GM21723 (cell line): ENCODE data around the gene SNAI1.
"Not testable (repeated sequence)": the region's sequence is repeated elsewhere in the genome, so short reads cannot be mapped to it uniquely, and the experiment has no call there.

Experiments
- ATAC-seq: cut with Tn5 transposase; IDR thresholded peaks from one replicate; pipeline ENCODE4 v1.9.1; 2021; ENCODE audit warnings: mild to moderate bottlenecking, moderate library complexity; ENCODE audit not compliant: unreplicated experiment

SNAI1 gene

DNA sequence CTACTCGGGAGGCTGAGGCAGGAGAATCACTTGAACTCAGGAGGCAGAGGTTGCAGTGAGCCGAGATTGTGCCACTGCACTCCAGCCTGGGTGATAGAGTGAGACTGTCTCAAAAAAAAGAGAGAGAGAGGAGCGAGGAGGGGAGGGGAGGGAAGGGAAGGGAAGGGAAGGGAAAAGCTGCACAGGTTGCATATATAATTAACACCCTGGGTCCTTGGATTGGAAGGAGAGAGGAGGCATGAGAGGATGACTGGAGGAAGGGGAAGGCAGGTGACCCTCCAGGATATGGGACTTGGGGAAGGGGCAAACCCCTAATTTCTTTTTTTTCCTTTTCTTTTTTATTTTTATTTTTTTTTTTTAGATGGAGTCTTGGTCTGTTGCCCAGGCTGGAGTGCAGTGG is 28.8 kb downstream of the SNAI1 start:
- ATAC-seq: not testable (repeated sequence)

DNA sequence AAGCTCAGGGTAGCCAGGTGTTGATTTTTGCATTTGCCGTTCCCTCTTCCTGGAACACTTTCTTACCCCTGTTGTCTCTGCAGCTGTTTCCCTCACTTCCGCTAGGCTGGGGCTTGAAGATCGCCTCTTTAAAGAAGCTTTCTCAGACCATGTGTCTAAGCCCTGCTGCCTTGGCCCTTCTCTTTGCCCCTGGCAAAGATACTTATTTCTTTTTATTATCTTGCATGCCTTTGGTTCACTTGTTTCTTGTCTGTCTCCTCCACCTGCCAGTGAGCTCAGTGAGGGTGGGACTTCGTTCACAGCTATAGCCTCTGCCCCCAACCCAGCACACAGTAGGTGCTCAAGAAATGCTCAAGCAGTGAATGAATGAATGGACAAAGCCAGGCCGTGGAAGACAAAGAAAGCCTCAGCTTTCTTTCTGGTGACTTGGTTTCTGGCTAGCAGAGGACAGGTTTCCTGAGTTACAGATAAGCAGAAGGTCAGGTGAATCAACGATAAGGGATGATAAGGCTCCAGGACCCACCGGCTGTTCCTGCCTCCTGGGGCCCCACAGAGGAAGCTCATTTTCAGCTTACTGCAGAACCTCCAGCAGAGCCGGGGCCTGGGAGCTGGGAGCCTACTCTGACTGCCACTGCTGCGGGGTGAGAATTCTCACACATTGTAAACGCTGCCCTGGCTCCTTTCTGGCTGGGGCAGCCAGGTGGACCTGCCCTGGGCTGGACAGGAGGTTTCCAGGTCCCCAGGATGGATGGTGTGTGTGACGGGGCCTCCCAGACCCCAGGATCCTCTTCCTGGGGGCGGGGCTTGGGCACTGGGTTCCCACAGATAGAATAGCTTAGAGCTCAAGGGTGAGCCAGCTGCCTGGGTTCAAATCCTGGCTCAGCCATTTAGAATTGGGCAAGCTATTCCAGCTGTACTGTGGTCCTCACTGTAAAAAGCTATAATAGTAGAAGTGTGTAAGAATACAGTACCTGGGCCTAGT is 29.8 kb downstream of the SNAI1 start:
- peak; percentile 55 for ATAC-seq

DNA sequence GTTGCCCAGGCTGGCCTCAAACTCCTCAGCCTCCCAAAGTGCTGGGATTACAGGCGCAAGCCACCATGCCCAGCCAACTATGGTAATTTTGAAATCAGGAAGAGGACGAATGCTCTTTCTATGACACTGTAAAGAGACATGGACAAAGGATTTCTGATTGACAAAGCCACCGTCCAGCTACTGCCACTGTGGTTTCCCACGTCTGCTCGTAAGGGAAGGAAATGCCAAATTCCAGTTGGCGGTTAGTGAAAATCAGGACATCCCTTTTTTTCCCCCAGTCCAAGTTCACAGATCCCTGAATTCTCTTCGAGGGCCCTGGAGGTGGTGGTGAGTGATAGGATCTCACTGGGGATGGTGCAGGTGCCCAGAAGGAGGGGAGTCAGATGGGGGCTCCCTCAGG is 31.2 kb downstream of the SNAI1 start:
- ATAC-seq: no peak

DNA sequence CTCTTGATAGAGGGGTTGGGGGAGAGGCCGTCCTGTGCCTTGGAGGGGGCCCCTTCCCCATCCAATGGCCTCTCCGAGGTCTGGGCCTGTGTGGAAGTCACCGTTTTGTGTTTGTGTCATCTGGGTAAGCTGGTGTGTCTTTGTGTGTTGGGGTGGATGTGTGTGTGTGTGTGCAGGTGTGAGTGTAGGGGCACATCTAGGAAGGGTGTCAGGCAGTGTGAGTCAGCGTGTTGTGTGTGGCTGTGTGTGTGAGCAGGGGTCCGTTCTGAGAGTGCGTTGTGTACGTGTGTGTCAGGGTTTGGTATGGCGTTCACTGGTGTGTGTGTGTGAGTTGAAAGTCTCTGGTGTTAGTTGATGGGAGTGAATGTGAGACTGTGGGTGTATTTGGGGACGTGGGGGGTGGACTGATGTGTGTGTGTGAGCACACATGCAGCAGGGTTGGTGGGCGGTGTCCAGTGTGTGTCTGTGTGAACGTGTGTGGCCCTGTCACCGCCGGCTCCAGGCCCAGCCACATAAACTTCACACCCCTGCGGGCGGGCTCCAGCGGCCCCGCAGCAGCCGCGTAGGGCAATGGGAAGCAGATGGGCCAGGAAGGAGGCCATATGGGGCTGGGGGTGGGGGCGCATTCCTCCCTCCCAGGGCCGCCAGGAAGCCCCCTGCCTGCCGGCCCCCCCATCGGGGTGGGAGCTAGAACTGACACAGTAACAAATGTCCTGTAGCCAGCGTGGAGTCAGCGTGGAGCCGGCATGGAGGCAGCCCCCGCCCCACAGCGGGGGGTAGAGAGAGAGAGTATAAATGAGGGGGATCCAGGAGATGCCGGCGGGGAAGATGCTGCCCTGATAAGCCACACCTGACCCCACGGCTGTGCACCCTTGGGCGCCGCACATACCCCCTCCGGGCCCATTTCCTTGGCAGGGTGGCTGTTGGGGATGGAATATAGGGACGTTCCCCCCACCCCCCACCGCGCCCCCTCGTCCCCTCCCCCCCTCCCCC is 32.1 kb downstream of the SNAI1 start:
- ATAC-seq: no peak

DNA sequence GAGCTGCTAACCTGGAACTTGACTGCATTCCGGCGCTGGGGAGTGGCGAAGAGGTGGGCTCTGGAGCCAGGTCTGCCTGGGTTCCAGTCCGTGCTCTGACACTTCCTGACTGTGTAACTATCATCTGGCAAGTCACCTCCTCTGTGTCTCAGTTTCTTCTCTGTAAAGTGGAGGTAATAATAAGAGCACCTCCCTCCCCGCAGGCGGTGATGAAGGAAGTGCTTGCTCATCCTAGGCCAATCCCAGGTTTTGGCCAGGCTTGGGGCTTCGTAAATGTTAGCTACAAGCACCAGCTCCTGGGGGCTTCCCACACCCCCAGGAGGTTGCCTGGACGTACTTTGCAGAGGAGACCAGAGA is 32.8 kb downstream of the SNAI1 start:
- ATAC-seq: no peak

DNA sequence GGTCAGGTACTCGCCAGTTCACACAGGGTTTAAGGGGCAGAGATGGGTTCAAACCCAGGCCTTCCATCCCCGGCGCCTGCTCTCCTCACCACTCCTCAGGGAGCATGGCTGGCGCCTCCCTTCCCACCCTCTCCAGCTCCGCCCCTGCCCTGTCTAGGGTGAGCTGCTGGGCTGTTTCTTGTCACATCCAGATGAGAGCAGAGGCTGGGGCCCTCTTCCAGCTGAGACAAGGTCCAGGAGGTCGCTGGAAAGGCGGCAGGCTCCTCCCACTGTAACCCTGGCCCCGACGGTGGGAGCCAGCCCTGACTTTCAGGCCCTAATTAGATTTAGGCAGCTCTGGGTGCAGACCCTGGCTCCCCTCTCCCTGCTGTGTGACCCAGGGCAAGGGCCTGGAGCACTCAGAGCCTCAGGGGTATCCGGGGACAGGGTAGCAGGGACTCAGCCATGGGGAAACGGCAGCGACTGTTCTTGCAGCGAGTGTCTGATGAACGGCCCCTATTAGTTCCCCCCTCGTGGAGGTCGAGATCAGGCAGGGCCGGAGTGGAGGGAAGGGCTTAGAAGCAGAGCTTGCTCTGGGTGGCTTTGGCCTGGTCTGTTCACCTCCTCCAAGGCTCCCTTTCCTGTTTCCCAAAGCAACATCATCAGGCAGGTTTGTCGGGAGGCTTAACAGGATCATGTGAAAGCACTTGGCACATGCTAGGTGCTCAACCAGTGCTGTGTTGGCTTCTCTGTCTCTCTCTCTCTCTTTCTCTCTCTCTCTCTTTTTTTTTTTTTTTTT is 33.4 kb downstream of the SNAI1 start:
- no peak for ATAC-seq

DNA sequence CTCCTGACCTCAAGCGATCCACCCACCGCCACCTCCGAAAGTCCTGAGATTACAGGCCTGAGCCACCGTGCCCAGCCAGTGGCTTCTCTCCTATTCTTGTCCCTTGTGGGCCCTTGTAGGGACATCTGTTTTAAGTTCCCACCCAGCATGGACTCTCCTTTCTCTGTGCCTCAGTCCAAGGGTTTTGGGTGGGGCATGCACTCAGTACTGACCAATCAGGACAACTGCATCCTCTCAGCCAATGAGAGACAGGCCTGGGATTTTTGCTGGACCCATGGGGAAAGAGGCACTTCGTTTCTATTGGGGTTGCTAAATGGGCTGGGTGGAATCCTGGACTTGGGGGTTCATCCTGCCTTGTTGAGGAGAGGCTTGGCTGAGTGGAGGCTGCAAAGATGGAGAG is 34.4 kb downstream of the SNAI1 start:
- ATAC-seq: no peak

DNA sequence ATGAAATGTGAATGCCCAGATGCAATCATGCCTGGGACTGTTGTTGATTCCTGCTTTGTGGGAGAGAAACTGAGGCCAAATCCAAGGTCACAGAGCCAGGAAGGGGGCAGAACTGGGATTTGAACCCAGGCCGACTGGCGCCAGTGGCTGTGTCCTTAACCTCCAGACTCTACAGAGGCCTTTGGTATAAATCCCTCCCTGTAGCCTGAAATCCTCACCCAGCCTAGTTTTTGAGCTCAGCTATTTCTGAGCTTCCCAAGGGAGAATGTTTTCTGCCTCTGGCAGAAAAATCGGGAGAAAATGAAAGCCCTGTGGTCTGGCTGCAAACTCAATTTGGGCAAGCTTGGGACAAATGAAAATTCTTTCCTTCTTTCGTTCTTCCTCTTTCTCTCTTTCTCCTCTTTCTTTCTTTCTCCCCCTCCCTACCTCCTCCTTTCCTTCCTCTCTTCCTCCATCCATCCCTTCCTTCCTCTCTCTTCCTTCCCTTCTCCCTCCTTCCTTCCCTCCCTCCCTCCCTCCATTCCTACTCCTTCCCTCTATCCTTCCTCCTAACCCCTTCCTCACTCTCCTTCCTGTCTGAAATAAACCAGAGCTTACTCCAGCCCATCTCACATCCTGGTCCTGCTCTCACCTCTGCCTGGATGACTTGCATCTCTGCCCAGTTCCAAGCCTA is 34.9 kb downstream of the SNAI1 start:
- ATAC-seq: no peak

DNA sequence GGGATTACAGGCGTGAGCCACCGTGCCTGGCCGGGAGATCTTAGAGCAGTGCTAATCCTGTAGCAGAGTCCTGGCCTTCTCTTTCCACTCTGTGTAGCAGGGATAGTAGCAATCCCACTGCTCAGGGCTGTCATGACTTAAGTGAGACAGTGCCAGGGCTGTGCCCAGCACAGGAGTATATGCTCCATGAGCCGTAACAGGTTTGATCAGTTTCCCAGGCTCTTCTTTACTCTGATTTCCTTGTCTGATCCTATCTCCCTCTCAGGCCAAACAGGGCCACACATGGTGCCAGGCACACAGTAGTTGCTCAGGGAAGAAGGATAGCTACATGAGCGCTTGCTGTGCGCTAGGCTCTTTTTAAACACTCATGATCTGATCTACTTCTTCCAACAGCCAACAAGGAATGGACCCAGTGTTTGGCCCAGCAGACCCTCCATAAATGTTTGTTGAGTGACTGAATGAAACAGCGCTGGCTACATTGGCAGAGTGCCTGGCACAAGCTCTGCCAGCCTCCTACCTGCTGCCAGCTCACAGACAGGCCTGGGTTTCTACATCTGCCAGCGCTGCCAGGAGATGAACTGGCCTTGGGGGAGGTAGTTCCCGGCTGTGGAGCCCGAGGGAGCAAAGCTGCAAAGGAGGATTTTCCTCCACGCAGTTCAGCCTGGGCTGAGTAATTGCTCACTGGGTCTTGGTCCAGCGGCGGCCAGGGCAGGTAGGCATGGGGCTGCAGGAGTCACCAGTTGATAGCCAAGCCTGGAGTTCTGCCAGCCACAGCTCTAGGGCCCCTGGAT is 36.9 kb downstream of the SNAI1 start:
- no peak for ATAC-seq

DNA sequence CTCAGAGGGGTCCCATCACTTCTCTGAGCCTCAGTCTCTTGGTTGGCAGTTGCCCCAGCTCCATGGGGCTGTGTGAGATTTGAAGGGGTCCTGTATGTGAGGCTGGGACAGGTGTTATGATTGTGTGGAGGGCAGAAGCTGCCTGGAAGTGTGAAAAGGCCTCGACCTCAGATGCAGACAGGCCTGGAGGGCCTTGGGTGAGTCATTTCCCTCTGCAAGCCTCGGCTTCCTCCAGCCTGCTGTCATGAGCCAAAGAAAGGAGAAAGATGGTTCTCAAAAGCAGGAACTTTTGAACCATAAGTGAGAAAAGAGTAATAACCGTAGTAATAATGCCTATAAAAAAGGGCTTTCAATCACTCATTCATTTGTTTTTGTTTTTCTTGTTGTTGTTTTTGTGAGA is 37.5 kb downstream of the SNAI1 start:
- ATAC-seq: no peak

DNA sequence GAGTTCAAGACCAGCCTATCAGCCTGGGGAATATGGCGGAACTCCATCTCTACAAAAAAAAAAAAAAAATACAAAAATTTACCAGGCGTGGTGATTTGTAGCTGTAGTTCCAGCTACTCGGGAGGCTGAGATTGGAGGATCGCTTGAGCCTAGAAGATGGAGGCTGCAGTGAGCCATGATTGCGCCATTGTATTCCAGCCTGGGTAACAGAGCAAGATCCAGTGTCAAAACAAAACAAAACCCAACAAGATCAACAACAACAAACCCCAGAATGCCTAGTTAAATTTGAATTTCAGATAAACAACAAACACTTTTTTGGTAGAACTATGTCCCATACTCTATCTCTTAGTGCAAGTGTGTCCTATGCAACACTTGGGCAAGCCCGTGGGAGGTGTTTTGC is 39.9 kb downstream of the SNAI1 start:
- no peak for ATAC-seq

DNA sequence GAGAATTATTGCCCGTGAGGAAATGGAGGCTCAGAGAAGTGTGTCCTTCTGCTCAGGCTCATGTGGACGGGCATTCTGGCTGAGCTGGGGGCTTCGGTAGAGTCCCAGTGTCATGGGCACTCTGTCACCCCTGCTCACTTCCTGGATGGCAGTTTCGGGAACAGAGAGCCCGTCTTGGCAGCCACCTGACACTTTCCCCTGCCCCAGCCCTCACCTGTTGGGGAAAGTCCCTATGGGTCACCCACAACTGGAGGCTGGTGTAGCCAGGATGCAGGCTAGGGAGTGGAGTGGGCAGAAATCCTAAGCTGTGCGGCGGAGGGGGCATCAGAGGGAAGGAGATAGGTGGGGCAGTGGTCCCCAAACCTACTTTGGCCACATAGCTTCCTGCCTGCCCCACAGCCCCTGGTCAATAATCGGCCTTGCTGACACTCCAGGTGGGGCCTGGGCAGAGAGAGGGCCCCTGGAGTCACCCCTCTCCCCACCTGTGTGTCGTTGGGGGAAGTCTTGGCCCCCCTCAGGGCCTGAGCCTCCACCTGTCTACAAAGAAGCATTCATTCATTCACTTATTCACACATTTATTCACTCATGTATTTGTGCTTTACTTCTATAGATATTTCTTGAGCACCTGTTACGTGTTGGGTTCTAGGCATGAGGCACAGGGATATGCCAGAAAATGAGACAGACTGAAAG is 40.5 kb downstream of the SNAI1 start:
- no peak for ATAC-seq

DNA sequence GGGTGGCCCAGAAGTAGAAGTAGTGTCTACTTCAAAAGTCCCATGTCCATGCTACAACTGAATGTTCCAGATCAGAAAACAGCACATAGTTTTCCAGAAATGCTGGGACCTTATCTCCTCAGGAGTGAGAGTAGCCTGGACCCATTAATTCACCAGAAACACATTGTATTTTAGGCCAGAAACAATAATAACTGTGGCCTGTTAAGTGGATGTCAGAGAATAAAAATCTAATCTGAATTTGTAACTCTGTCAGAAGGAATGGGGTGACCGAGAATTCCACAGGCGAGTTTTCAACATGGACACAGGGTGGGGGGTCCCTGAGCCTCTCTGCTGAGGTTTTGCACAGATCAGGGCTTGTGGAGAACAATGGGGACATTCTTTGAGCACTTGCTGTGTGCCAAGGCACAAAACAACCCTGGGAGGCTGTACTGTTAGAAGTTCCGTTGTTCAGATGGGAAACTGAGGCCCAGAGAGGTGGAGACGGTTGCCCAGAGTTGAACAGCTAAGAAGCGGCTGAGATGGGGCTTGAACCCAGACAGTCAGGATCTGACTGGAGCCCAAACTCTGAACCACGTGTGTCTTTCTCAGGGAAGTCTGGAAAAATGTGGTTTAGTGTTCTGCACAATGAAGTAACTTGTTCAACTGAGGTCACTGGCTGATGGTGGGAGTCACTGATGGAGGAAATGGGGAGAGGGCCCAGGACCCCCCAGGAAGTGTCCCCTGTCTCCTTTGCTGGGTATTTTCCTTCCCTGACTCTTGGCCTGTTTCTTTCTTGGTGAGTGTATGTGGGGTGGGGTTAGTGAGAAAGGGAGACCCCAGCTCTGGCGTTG is 44.2 kb downstream of the SNAI1 start:
- ATAC-seq: no peak

DNA sequence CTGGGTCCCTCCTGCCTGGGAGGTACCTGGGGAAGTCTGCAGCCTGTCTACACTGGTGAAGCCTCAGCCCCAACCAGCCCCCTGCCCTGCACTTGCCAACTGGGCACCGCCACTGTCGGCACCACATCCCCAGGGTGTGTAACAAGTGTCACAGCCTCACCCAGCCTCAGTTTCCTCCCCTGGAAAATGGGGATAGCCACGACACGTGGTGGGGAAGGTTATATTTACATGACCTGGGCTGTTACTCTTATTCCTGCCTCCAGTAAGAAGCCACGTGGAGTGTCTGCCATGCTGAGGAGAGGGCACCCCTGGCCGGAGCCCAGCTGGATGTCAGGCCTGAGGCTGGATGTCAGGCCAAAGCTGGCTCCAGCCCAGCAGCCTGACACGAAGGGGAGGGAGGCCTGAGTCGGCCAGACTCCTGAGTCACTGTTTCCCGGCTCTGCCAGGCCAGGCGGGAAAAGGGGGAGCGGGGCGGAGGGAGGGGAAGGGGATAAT is 44.9 kb downstream of the SNAI1 start:
- no peak for ATAC-seq

DNA sequence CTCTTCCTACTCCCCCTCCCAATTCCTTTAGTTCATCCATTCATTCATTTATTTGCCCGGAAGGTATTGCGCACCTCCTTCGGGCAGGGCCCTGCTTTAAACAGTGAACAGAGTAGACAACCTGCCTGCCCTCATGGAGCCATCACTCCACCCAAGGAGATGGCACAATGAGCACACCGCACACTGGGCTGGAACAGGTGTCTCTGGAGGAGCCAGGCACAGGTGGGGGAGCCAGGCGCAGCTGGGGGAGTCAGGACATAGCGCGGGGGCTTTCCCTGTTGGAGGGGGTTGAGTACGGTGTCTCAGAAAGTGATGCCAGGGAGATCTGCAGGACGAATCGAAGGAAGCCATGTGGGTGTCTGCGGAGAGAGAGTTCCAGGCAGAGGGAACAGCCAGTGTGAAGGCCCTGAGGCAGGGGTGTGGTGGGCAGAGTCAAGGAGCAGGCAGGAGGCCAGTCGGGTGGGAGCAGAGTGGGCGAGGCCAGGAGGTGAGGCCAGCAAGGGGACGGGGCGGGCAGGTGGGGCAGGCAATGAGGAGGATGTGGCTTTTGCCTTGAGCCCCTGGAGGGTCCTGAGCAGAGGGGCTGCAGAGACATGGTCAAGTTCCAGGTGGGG is 46.4 kb downstream of the SNAI1 start:
- ATAC-seq: no peak

DNA sequence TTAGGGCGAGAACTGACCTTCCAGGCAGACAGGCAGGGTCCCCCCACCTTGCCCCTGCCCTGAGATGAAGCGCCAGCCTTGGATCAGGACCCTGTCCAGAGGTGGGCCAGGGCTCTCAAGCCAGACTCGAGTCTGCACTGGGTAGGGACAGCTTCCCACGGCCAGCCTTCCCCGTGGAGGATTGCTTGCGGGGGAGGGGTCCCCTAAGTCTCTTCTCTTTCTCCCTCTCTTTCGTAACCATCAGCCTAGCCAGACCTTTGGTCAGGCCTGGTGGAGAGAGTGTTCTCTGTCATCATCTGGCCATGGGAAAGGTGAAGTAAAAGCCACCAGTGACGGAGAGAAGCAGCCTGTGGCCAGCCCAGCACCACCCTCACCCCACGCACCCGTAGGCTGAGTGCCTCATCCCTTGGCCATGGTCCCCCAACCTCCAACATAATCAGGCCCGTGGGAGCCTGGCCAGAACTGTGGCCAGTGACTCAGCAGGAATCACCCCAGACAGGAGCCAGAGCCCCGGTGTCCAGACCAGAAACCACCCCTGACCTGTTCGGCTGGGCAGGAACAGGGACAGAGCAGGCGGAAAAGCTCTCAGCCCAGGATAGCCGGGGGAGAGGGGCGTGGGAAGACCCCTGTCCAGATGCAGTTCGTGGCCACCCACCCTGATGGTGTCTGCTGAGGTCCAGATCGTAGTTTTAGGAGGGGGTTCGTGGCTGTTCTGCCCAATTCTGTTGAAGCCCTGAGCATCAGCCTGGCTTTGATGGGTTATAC is 47.1 kb downstream of the SNAI1 start:
- no peak for ATAC-seq
